ENCODE results near the gene TTC8.
A peak's percentile ranks its signal among the peaks of the same experiment; 100 is the strongest.

TTC8 gene

GRCh38 chr14:88821378-88821777 is 3.1 kb upstream of the TTC8 start:
- no peaks in the 10 kb centered on the region for H4K20me1 ChIP-seq (ENCODE audit: insufficient read depth, low read length)
- no peak for TF ChIP-seq EZH2 (optimal IDR thresholded peaks at IDR 0.05; ENCODE audit: low read depth, low read length)
- no peak for TF ChIP-seq CTCF (IDR thresholded peaks at IDR 0.05; ENCODE audit: low read length)
- no peak for TF ChIP-seq EZH2phosphoT487 (IDR thresholded peaks at IDR 0.05; ENCODE audit: low read length)
- no peaks in the 10 kb centered on the region for H3K79me2 ChIP-seq (ENCODE audit: low read length)
- H3K9me3 ChIP-seq (replicated peaks; ENCODE audit: insufficient read depth, low read length): no peaks in the 10 kb centered on the region
- H3K4me1 ChIP-seq (ENCODE audit: low read length): no peaks in the 10 kb centered on the region
- no peak overlapping the region for H2AFZ ChIP-seq (ENCODE audit: low read length)
- no peaks in the 10 kb centered on the region for H3K36me3 ChIP-seq (replicated peaks; ENCODE audit: insufficient read depth, low read length)
- no peak overlapping the region for H3K4me2 ChIP-seq (ENCODE audit: low read depth, low read length)
- no peak for DNase-seq
- no peaks in the 10 kb centered on the region for H3K9me2 ChIP-seq (replicated peaks; ENCODE audit: insufficient read depth, low read length)
- no peak overlapping the region for H3K27ac ChIP-seq (ENCODE audit: low read length)
- no peaks in the 10 kb centered on the region for H3K27me3 ChIP-seq (replicated peaks; ENCODE audit: insufficient read depth, low read length)
- H3F3A ChIP-seq (ENCODE audit: insufficient read depth, low read length): no peaks in the 10 kb centered on the region
- H3K9ac ChIP-seq (ENCODE audit: low read length): no peak overlapping the region
- H3K4me3 ChIP-seq (ENCODE audit: low read length): no peak overlapping the region

- Histone ChIP-seq H3K9ac (ENCODE audit: low read length) (no peak overlapping the region), H3K36me3 (replicated peaks; ENCODE audit: insufficient read depth, low read length) (no peaks in the 10 kb centered on the region), H3K9me3 (replicated peaks; ENCODE audit: insufficient read depth, low read length) (no peaks in the 10 kb centered on the region), H3K4me2 (ENCODE audit: low read depth, low read length) (no peak overlapping the region), H2AFZ (ENCODE audit: low read length) (no peak overlapping the region), H4K20me1 (ENCODE audit: insufficient read depth, low read length) (no peaks in the 10 kb centered on the region), H3K9me2 (replicated peaks; ENCODE audit: insufficient read depth, low read length) (no peaks in the 10 kb centered on the region), H3K4me3 (ENCODE audit: low read length) (no peak overlapping the region), H3F3A (ENCODE audit: insufficient read depth, low read length) (no peaks in the 10 kb centered on the region), H3K27me3 (replicated peaks; ENCODE audit: insufficient read depth, low read length) (no peaks in the 10 kb centered on the region), H3K4me1 (ENCODE audit: low read length) (no peaks in the 10 kb centered on the region), H3K79me2 (ENCODE audit: low read length) (no peaks in the 10 kb centered on the region), H3K27ac (ENCODE audit: low read length) (no peak overlapping the region)
- DNase-seq: no peak
- TF ChIP-seq EZH2 (optimal IDR thresholded peaks at IDR 0.05; ENCODE audit: low read depth, low read length) (no peak), EZH2phosphoT487 (IDR thresholded peaks at IDR 0.05; ENCODE audit: low read length) (no peak), CTCF (IDR thresholded peaks at IDR 0.05; ENCODE audit: low read length) (no peak)
Measured at GRCh38 chr14:88821888-88822287, 2.6 kb upstream of the TTC8 start.

- no peaks in the 10 kb centered on the region for H3K4me1 ChIP-seq (ENCODE audit: low read length)
- DNase-seq: no peak
- H2AFZ ChIP-seq (ENCODE audit: low read length): peak overlapping the region; percentile 82
- peak overlapping the region; percentile 72; the same call in 1 of the 2 replicates for H3K27ac ChIP-seq (ENCODE audit: low read length)
- H3F3A ChIP-seq (ENCODE audit: insufficient read depth, low read length): no peaks in the 10 kb centered on the region
- no peaks in the 10 kb centered on the region for H3K27me3 ChIP-seq (replicated peaks; ENCODE audit: insufficient read depth, low read length)
- no peaks in the 10 kb centered on the region for H4K20me1 ChIP-seq (ENCODE audit: insufficient read depth, low read length)
- H3K79me2 ChIP-seq (ENCODE audit: low read length): no peaks in the 10 kb centered on the region
- H3K9me3 ChIP-seq (replicated peaks; ENCODE audit: insufficient read depth, low read length): no peaks in the 10 kb centered on the region
- peak overlapping the region; percentile 80 for H3K4me2 ChIP-seq (ENCODE audit: low read depth, low read length)
- H3K9ac ChIP-seq (ENCODE audit: low read length): peak overlapping the region; percentile 74; the same call in 1 of the 2 replicates
- peak overlapping the region; percentile 72 for H3K4me3 ChIP-seq (ENCODE audit: low read length)
- H3K9me2 ChIP-seq (replicated peaks; ENCODE audit: insufficient read depth, low read length): no peaks in the 10 kb centered on the region
- TF ChIP-seq EZH2phosphoT487 (IDR thresholded peaks at IDR 0.05; ENCODE audit: low read length) (no peak), CTCF (IDR thresholded peaks at IDR 0.05; ENCODE audit: low read length) (no peak), EZH2 (optimal IDR thresholded peaks at IDR 0.05; ENCODE audit: low read depth, low read length) (no peak)
- H3K36me3 ChIP-seq (replicated peaks; ENCODE audit: insufficient read depth, low read length): no peaks in the 10 kb centered on the region
Measured at GRCh38 chr14:88823968-88824313, 510 bp upstream of the TTC8 start.

Measured in MM.1S (cell line).